HEK293 (cell line): Measurements from ENCODE around the gene HOXB4.
A peak's percentile ranks its signal among the peaks of the same experiment; 100 is the strongest.

Experiments
- CTCF ChIA-PET: fragments of 350-600 bp; formaldehyde crosslinking; extraction: SDS; loops from one replicate; lab custom pipeline; 2021; ENCODE audit warnings: antibody characterized with exemption; lab: Yijun Ruan, JAX
- POLR2A ChIA-PET: fragments of 300-600 bp; formaldehyde crosslinking; extraction: SDS; loops from one replicate; lab custom pipeline; 2020; ENCODE audit warnings: antibody characterized with exemption, inconsistent platforms; lab: Yijun Ruan, JAX
- H3K27ac ChIP-seq: fragments of 200-500 bp; sonication (Bioruptor generic); 2 replicates; pipeline ENCODE4 v1.5.1; 2014; ENCODE audit warnings: low read depth, low read length, control low read depth, inconsistent platforms; ENCODE audit errors: extremely low read depth
- H3K36me3 ChIP-seq, 2 experiments: fragments of 200-500 bp in 1 of 2; sonication (Bioruptor generic) in 1 of 2; 1 replicate in 1 of 2; 2 replicates in 1 of 2; pipeline ENCODE4 v1.5.1; 2014 to 2017; ENCODE audit warnings: inconsistent platforms in 2 of 2, low read length in 2 of 2; ENCODE audit not compliant: control insufficient read depth in 2 of 2, insufficient read depth in 1 of 2
- H3K4me1 ChIP-seq: fragments of 200-500 bp; sonication (Bioruptor generic); 2 replicates; pipeline ENCODE4 v1.5.1; 2014; ENCODE audit warnings: mild to moderate bottlenecking, low read length, inconsistent platforms; ENCODE audit not compliant: control insufficient read depth, insufficient read depth
- H3K4me3 ChIP-seq: 2 replicates; pipeline ENCODE4 v1.5.1; 2011; ENCODE audit warnings: low read depth, mild to moderate bottlenecking, control low read depth, low read length, moderate library complexity
- H3K9me3 ChIP-seq: fragments of 200-500 bp; sonication (Bioruptor generic); 2 replicates; pipeline ENCODE4 v1.5.1; 2014; ENCODE audit warnings: low read depth, low read length, inconsistent platforms; ENCODE audit not compliant: control insufficient read depth, insufficient read depth
- GFI1B ChIP-seq: fragments of 450-650 bp; formaldehyde crosslinking; IDR thresholded peaks from 2 replicates; pipeline ENCODE4 v1.5.1; 2016; ENCODE audit warnings: missing biosample characterization, missing genetic modification characterization
- GLIS2 ChIP-seq: fragments of 450-650 bp; formaldehyde crosslinking; IDR thresholded peaks from 2 replicates; pipeline ENCODE4 v1.5.1; 2016; ENCODE audit warnings: missing biosample characterization, missing genetic modification characterization
- MEIS1 ChIP-seq: sonication (generic); formaldehyde crosslinking; IDR thresholded peaks from 2 replicates; pipeline ENCODE4 v1.8.1; 2022; ENCODE audit warnings: missing genetic modification reagents, mild to moderate bottlenecking, borderline replicate concordance
- OSR2 ChIP-seq: fragments of 450-650 bp; formaldehyde crosslinking; IDR thresholded peaks from 2 replicates; pipeline ENCODE4 v1.5.1; 2016; ENCODE audit warnings: missing biosample characterization, missing genetic modification characterization
- PRDM2 ChIP-seq: fragments of 450-650 bp; formaldehyde crosslinking; IDR thresholded peaks from 2 replicates; pipeline ENCODE4 v1.5.1; 2016; ENCODE audit warnings: missing biosample characterization, missing genetic modification characterization, borderline replicate concordance
- PRDM6 ChIP-seq: fragments of 450-650 bp; formaldehyde crosslinking; IDR thresholded peaks from 2 replicates; pipeline ENCODE4 v1.5.1; 2017; ENCODE audit warnings: missing biosample characterization, missing genetic modification characterization
- SCRT1 ChIP-seq: fragments of 450-650 bp; formaldehyde crosslinking; IDR thresholded peaks from 2 replicates; pipeline ENCODE4 v1.5.1; 2016; ENCODE audit warnings: missing biosample characterization, missing genetic modification characterization, borderline replicate concordance
- SETDB1 ChIP-seq: IDR thresholded peaks from one replicate; pipeline ENCODE4 v1.6.1; 2017; ENCODE audit warnings: mild to moderate bottlenecking, low read length, moderate library complexity, mixed read lengths; ENCODE audit not compliant: insufficient read length
- ZBTB20 ChIP-seq: fragments of 450-650 bp; formaldehyde crosslinking; IDR thresholded peaks from 2 replicates; pipeline ENCODE4 v1.5.1; 2016; ENCODE audit warnings: missing biosample characterization, missing genetic modification characterization
- ZFP37 ChIP-seq: fragments of 450-650 bp; formaldehyde crosslinking; IDR thresholded peaks from 2 replicates; pipeline ENCODE4 v1.5.1; 2016; ENCODE audit warnings: missing biosample characterization, missing genetic modification characterization
- ZFP41 ChIP-seq: fragments of 450-650 bp; formaldehyde crosslinking; IDR thresholded peaks from 2 replicates; pipeline ENCODE4 v1.5.1; 2016; ENCODE audit warnings: missing biosample characterization, missing genetic modification characterization, borderline replicate concordance
- ZNF121 ChIP-seq: fragments of 450-650 bp; formaldehyde crosslinking; IDR thresholded peaks from 2 replicates; pipeline ENCODE4 v1.5.1; 2016; ENCODE audit warnings: missing biosample characterization, missing genetic modification characterization
- ZNF184 ChIP-seq: fragments of 450-650 bp; IDR thresholded peaks from 2 replicates; pipeline ENCODE4 v1.5.1; 2018; ENCODE audit warnings: missing biosample characterization, mild to moderate bottlenecking, missing genetic modification characterization
- ZNF221 ChIP-seq: fragments of 450-650 bp; formaldehyde crosslinking; IDR thresholded peaks from 2 replicates; pipeline ENCODE4 v1.5.1; 2017; ENCODE audit warnings: missing biosample characterization, missing genetic modification characterization, borderline replicate concordance
- ZNF280C ChIP-seq: fragments of 450-650 bp; formaldehyde crosslinking; IDR thresholded peaks from 2 replicates; pipeline ENCODE4 v1.5.1; 2016; ENCODE audit warnings: missing biosample characterization, missing genetic modification characterization
- ZNF416 ChIP-seq: fragments of 450-650 bp; formaldehyde crosslinking; IDR thresholded peaks from 2 replicates; pipeline ENCODE4 v1.5.1; 2016; ENCODE audit warnings: missing biosample characterization, missing genetic modification characterization
- ZNF548 ChIP-seq: fragments of 450-650 bp; formaldehyde crosslinking; IDR thresholded peaks from 2 replicates; pipeline ENCODE4 v1.5.1; 2016; ENCODE audit warnings: missing biosample characterization, missing genetic modification characterization
- ZNF585B ChIP-seq: fragments of 450-650 bp; formaldehyde crosslinking; IDR thresholded peaks from 2 replicates; pipeline ENCODE4 v1.5.1; 2016; ENCODE audit warnings: missing biosample characterization, missing genetic modification characterization
- ZNF600 ChIP-seq: fragments of 450-650 bp; formaldehyde crosslinking; IDR thresholded peaks from 2 replicates; pipeline ENCODE4 v1.5.1; 2016; ENCODE audit warnings: missing biosample characterization, missing genetic modification characterization
- ZNF610 ChIP-seq: fragments of 450-650 bp; formaldehyde crosslinking; IDR thresholded peaks from 2 replicates; pipeline ENCODE4 v1.5.1; 2016; ENCODE audit warnings: missing biosample characterization, missing genetic modification characterization, borderline replicate concordance
- ZNF692 ChIP-seq: fragments of 450-650 bp; formaldehyde crosslinking; IDR thresholded peaks from 2 replicates; pipeline ENCODE4 v1.5.1; 2016; ENCODE audit warnings: missing biosample characterization, missing genetic modification characterization
- ZNF785 ChIP-seq: fragments of 450-650 bp; formaldehyde crosslinking; IDR thresholded peaks from 2 replicates; pipeline ENCODE4 v1.5.1; 2016; ENCODE audit warnings: missing biosample characterization, missing genetic modification characterization
- ZNF791 ChIP-seq: fragments of 450-650 bp; formaldehyde crosslinking; IDR thresholded peaks from 2 replicates; pipeline ENCODE4 v1.5.1; 2016; ENCODE audit warnings: missing biosample characterization, missing genetic modification characterization
- ZSCAN30 ChIP-seq: fragments of 450-650 bp; IDR thresholded peaks from 2 replicates; pipeline ENCODE4 v1.5.1; 2018; ENCODE audit warnings: missing biosample characterization, mild to moderate bottlenecking, missing genetic modification characterization, moderate library complexity
- ZXDB ChIP-seq: fragments of 450-650 bp; formaldehyde crosslinking; IDR thresholded peaks from 2 replicates; pipeline ENCODE4 v1.5.1; 2016; ENCODE audit warnings: missing biosample characterization, missing genetic modification characterization

HOXB4 gene

GRCh38 chr17:48603959-48604769 is 26.0 kb upstream of the HOXB4 start (continued):
- TF ChIP-seq ZNF280C (tag by site-specific recombination) (no peak), ZFP37 (no peak), ZNF416 (tag by site-specific recombination) (no peak), ZNF791 (no peak), ZFP41 (no peak), OSR2 (tag by site-specific recombination) (peak; percentile 41), ZNF585B (no peak), ZSCAN30 (tag by site-specific recombination) (no peak; the same call in 1 of the 2 replicates), ZXDB (peak; percentile 69), ZNF184 (tag by site-specific recombination) (no peak), SETDB1 (no peak), ZNF121 (tag by site-specific recombination) (no peak), ZNF785 (tag by site-specific recombination) (no peak), ZNF548 (tag by site-specific recombination) (no peak), MEIS1 (CRISPR knock-in tag) (no peak), ZNF610 (tag by site-specific recombination) (no peak), ZNF600 (tag by site-specific recombination) (peak; percentile 58; the same call in 1 of the 2 replicates), ZNF221 (tag by site-specific recombination) (no peak), GFI1B (tag by site-specific recombination) (no peak), GLIS2 (tag by site-specific recombination) (peak; percentile 92)

GRCh38 chr17:48601539-48602425 is 23.6 kb upstream of the HOXB4 start:
- Histone ChIP-seq H3K4me1 (peaks cover 41% of the 10 kb centered on the region), H3K4me3 (0 out of 2 replicates have a peak overlapping the region, but pooled peaks have one; percentile 5), H3K27ac (peak overlapping the region; percentile 86), H3K36me3 (peaks cover 0 to 14% of the 10 kb centered on the region in 2 experiments; a peak in 1 of 3 replicates), H3K9me3 (no peaks in the 10 kb centered on the region)
- CTCF ChIA-PET, result interaction anchor here (0.5 to 1.9 kb wide), 21 partner anchors 19 to 449 kb away, joined by 3 to 6 read pairs (median 4); no protein-coding TSS in a partner anchor
- POLR2A ChIA-PET, result interaction anchor here (0.6 to 1.9 kb wide), 4 partner anchors 8 to 30 kb away, joined by 3 to 8 read pairs (median 3); no protein-coding TSS in a partner anchor
- TF ChIP-seq SCRT1 (tag by site-specific recombination) (no peak), PRDM6 (tag by site-specific recombination) (no peak), ZBTB20 (peak; percentile 42), ZNF692 (tag by site-specific recombination) (no peak), PRDM2 (tag by site-specific recombination) (0 out of 2 replicates have a peak, but pooled peaks have one; percentile 51)
